Islet of Langerhans (tissue), 1 donor: ENCODE data around the gene SLC9A3.

ENCODE experiments used
- FAIRE-seq: peaks from one replicate; lab custom pipeline; 2011; peaks lifted over from hg19 to GRCh38; lab: Jason Lieb, UNC

SLC9A3 gene

DNA sequence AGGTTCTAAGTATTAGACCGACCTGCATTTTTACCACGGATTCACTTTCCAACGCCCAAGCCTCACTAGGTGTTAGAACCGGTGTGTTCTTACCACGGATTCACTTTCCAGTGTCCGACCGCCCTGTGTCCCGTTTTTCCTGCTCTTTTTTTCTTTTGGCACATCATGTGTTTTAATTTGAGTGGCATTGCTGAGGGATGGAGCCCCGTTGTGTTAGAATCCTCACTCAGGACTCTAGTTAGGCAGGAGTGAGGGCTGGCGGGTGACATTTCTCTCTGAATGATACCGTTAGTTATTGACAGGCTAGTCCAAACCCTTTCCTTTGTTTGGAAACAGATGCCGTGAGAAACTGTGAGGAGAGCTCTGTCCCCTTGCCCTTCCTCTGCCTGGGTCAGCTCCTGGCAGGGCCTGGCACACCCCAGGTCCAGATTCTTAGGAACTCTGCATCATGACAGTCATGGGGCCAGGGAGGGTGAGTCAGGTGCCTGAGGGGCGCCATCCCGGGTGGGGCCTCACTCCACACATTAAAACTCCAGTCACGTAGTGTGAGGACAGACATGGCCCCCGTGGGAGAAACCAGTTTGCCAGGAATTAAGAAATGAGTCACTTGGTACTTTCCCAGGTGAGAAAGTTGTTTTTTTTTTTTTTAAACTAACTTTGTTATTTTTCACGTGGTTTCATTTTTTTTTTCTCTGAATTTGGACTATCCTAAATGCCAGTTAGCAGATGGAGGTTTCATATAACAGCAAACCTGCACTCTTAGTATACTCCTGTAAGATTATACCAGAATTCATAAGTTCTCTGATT is 65.5 kb downstream of the SLC9A3 start:
- no peak for FAIRE-seq

DNA sequence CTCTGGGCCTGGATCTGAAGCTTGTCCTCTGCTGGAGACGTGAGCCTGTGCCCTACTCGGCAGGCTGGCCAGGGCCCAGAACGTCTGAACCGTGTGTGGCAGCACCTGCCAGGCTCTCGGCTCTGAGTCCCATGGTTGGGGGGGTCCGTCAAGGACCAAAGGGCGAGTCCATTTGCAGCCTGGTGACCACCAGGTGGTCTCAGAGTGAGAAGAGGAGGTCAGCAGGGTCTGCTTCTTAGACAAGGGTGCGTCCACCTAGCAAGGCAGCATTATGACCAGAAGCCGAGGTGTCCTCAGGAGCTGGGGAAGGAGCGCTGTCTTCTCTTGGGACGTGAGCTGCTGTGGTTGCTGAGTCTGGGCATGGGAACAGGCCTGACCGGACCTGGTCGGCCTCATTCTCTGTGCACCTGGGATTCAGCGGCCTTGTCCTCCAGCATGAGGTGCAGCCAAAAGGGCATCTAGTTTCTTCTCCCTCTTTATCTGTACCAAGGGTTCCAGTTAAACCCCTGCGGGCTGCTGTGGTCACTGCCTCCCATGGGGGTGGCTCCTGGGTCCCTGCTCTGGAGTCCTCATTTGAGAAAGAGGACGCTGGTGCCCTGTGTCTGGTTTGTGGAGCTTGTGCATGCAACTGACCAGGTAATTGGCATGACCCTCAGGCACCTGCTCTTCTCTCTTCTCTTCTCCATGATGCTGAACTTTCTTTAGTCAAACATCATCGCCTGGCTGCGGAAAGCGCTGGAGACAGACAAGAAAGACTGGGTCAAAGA is 66.9 kb downstream of the SLC9A3 start:
- FAIRE-seq: no peak

DNA sequence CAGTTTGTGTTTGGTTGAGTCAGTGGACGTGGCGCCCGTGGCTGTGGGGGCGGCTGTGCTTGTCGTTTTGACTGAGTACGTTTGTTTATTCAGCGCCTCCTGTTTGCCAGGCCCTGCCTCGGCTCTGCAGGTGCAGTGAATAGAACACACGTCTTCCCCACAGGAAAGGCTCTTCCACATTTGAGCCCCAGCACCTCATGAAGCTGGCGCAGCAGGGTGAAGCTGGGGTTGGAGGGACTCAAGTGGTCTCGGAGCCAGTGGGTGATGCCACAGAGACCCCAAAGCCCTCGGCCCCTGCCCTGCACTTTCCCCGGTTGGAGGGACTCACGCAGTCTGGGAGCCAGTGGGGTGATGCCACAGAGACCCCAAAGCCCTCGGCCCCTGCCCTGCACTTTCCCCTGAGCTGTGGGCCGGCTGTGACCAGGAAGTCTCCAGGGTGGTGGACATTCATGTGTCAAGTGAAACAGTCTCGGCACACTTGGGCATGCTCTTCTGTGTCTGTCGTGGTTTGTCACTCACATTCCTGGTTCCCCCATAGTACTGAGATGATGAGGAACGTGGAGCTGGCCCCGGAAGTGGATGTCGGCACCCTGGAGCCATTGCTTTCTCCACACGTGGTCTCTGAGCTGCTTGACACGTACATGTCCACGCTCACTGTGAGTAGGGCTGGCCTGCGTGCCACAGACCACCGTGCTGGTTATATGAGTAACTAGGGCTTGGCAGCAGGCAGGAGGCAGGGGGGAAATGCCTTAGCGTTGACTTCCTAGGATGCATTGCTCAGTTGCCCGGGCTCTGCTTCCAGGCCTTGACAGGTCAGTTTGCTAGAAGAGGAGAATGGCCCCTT is 67.7 kb downstream of the SLC9A3 start:
- FAIRE-seq: no peak

DNA sequence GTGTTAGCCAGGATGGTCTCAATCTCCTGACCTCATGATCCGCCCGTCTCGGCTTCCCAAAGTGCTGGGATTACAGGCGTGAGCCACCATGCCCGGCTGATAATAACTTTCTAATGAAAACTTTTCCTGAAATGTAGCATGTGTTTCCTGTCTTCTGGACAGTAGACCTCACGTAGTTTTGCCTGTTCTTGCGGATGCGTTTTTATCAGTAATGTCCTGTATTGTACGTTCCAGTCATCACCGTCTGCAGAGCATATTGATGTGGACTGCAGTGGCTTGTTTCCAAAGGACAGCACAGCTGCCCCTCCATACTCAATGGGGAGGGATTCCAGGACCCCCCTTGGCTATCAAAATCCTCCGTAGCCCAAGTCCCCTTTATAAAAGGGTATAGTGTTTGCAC is 68.4 kb downstream of the SLC9A3 start:
- no peak for FAIRE-seq

DNA sequence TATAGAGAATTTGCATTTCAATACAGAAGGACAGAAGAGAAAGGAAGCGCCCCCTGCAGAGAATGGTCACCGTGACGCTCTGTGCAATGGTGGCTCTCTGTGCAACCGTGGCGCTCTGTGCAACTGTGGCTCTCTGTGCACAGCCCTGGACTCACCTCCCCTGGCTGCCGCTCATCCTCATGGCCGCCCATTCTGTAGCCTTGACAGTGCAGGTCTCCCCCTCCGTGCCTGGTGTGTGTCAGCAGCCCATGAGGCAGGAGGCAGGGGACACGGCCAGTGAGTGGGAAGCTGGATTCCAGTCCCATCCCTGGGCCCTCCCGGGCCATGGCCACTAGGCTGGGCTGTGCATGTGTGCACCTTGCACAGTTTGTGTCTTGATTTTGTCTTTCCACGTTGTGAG is 69.3 kb downstream of the SLC9A3 start:
- no peak for FAIRE-seq

DNA sequence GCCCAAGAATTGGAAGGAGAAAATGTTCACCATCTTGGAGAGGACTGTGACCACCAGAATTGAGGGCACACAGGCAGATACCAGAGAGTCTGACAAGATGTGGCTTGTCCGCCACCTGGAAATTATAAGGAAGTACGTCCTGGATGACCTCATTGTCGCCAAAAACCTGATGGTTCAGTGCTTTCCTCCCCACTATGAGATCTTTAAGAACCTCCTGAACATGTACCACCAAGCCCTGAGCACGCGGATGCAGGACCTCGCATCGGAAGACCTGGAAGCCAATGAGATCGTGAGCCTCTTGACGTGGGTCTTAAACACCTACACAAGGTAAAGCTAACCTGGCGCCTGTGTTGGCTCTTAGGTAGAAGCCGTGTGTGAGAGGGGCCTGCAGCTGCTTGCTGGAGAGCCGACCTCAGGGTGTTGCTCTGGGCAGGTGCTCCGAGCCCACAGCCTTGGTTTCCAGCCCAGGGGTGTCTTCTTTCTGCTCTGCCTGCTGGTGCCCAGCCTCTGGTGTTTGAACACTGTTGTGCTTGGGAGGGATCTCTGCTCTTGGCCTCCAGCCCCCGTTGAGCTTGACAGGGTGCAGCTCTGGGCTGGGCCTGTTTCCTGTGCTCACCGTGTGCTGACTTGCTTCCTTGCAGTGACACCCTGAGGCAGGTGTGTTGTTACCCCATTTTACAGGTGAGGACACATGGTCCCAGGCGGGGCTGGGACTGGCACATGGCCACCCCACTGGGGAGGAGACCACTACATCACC is 70.3 kb downstream of the SLC9A3 start:
- no peak for FAIRE-seq

DNA sequence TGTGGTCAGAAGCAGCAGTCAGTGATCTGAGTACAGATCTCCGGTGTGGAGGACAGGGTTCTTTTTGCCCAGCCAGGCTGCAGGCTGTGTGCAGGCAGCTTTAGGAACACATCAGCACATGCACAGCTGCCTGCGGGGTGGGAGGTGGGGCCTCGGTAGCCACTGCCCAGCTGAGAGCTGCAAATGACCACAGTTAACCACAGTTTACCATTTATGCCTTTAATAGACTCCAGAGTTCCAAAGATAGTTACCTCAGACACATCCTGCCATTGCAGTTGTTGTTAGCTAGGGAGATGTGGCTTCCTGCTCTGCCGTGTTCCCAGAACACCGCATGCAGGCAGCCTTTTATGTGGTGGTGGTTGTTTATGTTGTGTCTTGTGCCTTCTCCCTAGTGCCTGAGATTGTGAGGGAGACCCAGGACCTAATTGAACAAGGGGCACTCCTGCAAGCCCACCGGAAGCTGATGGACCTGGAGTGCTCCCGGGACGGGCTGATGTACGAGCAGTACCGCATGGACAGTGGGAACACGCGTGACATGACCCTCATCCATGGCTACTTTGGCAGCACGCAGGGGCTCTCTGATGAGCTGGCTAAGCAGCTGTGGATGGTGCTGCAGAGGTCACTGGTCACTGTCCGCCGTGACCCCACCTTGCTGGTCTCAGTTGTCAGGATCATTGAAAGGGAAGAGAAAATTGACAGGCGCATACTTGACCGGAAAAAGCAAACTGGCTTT is 71.1 kb downstream of the SLC9A3 start:
- FAIRE-seq: no peak

DNA sequence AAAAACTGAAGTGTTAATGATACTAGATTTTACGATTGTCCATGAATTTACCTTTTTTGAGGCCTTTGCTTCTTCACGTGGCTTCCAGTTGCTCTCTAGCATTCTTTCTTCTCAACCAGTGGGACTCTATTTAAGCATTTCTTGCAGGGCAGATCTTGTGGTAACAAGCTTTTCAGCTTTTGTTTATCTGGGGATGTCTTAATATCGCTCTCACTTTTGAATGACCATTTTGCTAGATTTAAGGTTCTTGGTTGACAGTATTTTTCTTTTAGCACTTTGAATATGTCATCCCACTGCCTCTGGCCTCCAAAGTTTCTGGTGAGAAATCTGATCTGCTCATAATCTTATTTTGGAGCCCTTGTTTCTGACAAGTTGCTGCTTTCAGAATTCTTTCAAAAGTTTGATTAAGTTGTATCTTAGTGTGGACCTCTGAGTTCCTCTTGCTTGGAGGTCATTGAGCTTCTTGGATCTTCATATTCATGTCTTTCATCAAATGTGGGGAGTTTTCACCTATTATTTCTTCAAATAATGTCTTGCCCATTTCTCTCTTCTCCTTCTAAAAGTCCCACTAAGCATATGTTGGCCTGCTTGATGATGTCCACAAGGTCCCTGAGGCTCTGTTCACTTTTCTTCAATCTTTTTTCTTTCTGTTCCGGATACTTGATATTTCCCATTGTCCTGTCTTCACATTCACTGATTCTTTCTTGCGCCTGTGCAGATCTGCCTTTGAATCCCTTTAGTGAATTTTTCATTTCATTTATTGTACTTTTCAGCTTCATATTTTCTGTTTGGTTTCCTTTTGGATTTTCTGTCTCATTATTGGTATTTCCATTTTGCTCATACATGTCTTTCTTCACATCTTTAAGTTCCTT is 72.4 kb downstream of the SLC9A3 start:
- no peak for FAIRE-seq

DNA sequence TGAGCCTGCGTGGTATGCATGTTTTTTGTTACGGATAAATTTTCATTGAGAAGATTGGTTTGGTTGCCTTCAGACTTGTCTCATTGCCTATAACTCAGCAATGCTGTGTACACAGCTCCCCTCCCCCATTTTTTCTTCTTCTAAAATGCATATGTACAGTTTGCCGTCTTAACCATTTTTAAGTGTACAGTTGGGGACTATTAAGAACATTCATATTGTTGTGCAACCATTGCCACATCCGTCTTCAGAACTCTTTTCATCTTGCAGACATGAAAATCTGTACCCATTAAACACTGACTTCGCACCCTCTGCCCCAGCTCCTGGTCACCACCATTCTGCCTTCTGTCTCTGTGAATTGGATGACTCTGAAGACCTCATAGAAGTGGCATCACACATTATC is 75.1 kb downstream of the SLC9A3 start:
- FAIRE-seq: no peak

DNA sequence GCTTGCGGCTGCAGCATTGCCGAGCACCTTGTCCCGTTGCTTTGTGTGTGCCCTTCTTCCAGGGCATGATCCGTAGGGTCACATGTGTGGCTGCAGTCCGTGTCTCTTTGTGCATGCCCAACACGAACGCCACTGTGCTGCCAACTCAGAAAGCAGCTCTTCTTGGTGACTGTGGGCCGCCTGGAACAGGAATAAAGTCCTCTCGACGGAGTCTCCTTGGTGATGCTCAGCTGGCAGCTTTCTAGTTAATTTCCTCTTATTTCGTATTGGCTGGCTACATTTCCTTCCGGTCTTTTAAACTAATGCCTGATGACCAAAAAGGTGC is 75.5 kb downstream of the SLC9A3 start:
- FAIRE-seq: no peak

DNA sequence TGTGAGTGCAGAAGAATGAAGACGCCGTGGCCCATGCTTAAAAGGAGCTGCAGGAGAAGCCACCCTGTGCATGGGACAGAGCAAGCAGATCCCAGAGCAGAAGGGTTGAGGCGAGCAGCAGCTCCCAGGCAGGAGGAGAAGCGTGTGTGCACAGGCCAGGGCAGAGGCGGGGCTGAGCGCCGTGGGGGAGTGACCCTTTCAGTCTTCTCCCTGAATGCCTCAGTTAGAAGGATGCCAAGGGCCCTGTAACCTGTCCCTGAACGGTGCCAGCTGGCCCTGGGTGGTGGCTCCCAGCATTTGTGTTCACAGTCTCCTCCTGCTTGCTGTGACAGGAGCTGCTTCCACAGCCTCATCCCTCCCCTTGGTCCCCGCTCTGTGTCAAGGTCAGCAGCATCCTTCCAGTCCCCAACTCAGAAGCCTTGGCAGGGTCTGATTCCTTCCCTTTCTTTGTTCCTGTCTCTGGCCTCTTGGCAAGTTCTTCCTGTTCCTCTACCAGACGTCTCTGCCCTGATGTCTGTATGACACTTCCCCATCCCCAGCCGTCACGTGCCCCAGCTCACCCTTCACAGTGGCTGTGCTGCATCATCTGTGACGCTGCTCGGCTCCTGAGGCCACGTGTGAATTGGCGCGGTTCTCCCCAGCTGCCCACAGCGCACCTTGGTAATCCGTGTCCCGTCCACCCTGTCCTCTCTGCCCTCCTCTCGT is 76.0 kb downstream of the SLC9A3 start:
- FAIRE-seq: no peak

DNA sequence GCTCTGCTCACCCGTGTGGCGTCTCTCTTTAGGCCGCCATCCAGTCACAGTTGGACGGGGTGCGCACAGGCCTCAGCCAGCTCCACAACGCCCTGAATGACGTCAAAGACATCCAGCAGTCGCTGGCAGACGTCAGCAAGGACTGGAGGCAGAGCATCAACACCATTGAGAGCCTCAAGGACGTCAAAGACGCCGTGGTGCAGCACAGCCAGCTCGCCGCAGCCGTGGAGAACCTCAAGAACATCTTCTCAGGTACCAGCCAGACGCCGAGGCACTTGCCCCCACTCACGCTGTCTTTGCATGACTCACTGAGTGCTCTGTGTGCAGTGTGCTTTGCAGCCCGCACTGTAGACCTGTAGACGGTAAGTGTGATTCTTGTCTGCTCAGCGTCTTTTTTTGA is 76.7 kb downstream of the SLC9A3 start:
- FAIRE-seq: no peak

DNA sequence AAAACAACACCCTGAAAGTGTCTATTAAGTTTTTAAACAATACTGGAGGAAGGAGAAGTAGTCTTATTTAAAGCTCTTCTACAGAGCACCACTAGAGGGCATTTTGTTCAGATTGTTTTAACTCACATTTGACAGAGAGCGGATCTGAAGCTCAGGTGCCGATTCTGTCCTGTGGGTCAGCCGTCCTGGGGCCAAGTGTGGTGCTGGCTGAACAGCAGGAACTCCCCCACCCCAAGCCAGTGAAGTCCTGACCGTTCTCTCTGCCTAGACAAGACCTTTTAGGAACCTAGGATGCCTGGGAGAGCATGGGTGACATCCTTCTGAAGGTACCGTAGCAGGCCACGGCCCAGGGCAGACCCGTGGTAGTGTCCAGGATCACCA is 77.4 kb downstream of the SLC9A3 start:
- no peak for FAIRE-seq

DNA sequence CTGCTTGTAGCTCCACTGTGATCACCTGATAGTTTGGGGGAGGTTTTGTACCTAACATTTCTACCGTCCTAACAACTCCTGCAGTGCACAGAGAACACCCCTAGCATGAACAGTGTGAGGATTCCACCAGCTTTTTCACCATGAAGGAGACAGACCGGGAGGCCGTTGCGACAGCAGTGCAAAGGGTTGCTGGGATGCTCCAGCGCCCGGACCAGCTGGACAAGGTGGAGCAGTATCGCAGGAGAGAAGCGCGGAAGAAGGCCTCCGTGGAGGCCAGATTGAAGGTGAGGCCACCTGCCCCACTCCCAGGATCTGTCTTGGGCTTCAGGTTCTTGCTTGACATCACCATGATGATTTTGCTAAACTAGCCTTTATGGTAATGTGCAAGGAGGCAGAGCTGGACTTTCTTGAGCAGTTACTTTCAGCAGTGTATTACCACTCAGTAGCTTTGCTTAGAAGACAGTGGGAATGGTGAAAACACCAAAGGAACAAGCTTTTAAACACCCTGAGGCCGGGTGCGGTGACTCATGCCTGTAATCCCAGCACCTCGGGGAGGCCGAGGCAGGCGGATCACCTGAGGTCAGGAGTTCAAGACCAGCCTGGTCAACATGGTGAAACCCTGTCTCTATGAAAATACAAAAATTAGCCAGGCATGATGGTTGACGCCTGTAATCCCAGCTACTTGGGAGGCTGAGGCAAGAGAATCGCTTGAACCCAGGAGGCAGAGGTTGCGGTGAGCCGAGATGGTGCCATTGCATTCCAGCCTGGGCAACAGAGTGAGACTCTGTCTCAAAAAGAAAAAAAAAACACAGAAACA is 78.0 kb downstream of the SLC9A3 start:
- FAIRE-seq: no peak

DNA sequence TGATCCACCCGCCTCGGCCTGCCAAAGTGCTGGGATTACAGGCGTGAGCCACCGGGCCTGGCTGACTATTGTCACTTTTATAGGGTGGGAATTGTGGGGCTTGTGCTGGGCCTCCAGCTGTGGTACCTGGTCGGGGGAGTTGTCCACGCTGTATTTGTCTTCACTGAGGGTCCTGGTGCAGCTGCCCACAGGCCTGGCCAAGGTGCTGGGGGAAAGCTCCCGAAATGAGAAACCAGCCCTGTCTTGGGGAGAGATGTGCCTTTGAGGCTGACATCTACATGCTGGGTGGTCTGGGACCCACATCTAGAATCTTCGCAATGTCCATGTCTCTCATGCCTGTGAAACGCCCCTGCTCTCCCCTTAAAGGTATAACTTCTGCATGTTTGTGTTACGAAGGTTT is 78.7 kb downstream of the SLC9A3 start:
- FAIRE-seq: no peak

DNA sequence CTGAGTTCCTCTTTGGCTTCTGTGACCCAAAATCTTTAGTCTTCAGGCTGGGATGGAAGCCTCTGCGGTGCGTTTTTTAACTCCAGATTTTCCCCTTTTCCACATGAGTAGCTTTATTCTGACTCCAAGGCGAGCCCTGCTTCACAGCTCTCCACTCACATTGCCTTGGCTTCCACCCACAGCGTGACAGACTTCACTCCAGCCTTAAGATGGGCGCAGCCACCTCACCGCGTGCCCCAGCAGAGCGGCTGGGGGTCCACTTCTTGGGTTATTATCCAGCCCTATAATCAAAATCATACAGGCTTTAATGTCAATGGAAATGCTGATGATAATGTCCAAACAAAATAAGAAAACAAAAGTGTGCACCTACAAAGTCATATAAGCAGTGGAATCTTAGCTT is 80.0 kb downstream of the SLC9A3 start:
- FAIRE-seq: no peak

DNA sequence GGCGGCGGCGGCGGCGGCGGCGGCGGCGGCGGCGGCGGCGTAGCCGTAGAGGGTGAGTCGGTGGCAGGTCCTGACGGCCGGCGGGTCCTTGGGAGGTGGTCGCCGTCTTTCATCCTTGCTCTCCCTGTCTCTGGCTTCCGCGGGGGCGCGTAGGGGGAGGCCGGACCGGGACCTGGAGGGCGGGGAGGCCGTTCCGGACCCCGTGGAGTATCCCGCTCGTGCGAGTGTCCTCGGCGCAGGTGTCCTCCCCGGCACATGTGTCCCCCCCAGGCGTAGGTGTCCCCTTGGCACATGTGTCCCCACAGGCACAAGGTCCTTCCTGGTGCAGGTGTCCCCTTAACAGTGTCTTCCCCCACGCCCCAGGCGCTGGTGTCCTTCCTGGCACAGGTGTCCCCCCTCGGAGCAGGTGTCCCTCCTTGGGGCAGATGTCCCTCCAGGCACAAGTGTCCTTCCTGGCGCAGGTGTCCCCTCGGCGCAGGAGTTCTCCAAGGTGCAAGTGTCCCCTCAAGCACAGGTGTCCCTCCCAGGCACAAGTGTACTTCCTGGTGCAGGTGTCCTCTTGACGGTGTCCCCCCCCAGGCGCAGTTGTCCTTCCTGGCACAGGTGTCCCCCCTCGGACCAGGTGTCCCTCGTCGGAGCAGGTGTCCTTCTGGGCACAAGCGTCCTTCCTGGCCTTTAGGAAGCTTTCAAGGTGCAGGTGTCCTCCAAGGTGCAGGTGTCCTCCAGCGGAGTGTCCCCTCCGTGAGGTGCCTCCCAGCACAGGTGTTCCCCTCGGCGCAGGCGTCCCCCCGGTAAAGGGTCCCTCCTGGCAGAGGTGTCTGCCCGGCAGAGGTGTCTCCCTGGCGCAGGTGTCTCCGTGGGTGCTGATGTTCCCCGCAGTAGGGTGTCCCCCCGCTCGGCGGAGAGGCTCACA is 80.8 kb downstream of the SLC9A3 start:
- FAIRE-seq: no peak
